ENCODE results near the gene SRP68.
"Not testable (repeated sequence)": the region's sequence is repeated elsewhere in the genome, so short reads cannot be mapped to it uniquely, and the experiment has no call there.

SRP68 gene

DNA sequence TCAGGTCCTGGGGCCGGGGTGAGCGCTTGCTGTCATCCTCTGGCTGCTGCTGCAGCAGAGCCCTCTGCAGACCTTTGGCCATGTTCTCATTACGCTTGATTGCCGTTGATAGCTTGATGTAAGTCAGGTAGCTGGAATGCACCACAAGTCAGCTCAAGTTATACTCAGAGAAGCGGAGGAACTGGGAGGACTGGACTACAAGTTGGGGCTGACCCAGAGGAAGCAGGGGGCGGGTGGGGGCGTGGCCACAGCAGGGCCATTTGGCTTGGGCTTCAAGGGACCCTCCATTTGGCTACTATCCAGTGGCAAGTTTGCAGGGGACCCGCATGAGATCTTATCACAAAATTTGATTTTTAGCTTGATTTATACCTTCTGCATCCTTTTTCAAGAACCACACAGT lies 26.3 kb downstream of the SRP68 start:
- DNase-seq (ENCODE audit: low spot score) = no peak

DNA sequence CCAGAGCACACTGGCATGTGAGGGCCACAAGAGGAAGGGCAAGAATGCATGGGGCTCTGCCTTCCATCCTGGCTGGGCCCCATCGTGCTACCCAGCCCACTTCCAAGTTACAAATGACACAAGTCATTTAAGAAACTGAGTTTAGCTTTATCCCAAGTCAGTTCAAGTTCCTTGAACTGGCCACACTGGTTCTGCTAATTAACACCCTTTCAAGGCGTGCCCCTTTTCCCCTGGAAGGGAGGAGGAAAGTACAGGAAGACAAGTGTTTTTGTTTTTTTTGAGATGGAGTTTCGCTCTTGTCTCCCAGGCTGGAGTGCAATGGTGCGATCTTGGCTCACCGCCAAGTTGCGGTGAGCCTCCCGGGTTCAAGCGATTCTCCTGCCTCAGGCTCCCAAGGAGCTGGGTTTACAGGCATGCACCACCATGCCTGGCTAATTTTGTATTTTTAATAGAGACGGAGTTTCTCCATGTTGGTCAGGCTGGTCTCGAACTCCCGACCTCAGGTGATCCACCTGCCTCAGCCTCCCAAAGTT lies 27.8 kb downstream of the SRP68 start:
- not testable (repeated sequence) for DNase-seq (ENCODE audit: low spot score)

DNA sequence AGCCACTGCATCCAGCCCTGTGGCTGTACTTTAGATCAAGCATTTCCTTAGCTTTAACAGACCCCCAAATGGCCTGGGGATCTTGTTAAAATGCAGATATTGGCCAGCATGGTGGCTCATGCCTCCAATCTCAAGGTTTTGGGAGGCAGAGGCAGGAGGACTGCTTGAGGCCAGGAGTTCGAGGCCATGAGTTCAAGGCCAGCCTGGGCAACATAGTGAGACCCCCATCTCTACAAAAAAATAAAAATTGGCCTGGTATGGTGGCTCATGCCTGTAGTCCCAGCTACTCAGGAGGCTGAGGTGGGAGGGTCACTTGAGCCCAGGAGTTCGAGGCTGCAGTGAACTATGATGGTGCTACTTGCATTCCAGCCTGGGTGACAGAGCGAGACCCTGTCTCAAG lies 29.4 kb downstream of the SRP68 start:
- DNase-seq (ENCODE audit: low spot score) = not testable (repeated sequence)

DNA sequence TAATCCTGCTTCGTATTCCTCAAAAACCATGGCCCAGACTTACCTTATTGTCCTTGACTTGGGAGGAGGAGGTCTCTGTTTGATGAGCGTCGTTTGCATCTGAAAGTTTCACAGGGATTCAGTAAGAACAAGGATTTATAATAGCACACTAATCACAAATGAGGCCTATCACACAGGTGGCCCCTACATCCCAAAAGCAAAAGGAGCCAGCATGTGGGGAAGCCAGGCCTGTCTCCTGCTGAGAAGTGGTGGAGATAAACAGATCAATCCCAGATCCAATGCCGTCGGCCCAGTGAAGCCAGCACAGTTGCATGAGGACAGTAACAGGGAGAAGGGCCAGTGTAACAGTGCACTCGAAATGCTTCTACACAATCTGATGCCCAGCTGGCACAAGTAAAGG lies 31.9 kb downstream of the SRP68 start:
- DNase-seq (ENCODE audit: low spot score) = no peak

DNA sequence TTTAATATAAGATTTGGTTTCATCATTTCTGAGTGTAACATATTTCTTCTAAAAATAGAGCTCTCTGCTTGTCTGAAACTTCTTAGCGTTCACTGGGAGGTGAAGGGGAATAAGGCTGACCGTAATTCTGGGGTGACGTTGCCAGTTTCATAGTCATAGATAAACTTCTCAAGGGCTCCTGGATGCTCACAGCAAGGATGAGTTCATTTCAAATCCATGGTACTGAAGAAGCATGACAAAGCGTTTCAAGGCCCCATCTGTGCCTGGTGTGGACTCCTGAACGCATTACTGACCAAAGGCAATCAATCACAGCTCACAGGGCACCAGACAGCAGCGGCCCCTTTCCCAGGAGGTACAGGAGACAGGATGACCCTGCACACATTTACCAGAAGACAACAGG lies 33.2 kb downstream of the SRP68 start:
- no peak for DNase-seq (ENCODE audit: low spot score)

DNA sequence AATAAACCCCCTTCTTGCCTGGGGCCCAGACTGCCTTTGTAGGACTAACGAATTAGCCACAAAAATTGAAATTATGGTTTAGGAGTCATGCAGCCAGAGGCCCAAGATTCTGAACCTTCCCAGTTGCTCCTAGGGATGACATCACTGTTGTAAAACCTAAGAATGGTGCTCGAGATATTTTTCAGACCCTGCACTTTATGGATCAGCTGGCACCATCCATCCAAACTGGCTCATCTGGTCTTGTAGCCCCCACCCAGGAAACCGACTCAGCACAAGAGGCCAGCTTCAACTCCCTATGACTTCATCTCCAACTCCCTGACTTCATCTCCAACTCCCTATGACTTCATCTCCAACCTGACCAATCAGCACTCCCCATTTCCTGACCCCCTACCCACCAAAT lies 34.3 kb downstream of the SRP68 start:
- no peak for DNase-seq (ENCODE audit: low spot score)

DNA sequence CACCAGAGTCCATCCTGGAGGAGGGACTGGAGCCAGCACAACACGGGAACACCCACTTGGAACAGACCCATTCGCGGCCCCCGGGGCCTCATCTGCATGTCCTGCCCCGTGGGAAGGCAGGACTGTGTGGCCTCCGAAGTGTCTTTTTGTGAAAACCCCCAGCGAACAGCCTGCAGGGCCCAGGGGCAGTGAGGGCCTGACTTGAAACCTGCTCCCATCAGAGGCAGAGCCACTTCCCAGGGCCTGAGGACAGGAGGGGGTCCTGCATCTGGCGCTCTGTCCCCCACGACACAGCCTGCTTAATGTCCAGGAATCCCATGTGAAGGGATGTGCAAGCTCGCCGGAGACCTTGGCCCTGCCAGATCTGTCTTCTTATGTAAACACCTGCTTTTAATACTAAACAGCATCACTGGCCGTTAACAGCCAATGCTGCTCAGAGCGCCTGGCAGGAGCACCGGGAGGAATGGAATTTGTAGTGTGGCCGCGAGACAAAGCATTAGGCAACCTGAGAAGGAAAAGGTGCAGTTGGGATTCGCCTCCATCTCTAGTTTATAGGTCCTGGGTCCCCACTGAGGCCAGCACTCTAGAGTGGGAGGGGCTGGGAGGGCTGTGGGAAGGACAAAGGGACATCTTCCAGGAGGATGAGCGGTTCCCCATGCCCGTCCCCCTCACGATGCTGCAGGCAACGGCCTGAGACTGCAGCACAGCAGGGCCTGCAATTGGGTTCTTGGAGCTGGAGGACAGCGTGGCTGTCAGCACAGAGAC lies 35.6 kb downstream of the SRP68 start:
- DNase-seq (ENCODE audit: low spot score) = no peak

DNA sequence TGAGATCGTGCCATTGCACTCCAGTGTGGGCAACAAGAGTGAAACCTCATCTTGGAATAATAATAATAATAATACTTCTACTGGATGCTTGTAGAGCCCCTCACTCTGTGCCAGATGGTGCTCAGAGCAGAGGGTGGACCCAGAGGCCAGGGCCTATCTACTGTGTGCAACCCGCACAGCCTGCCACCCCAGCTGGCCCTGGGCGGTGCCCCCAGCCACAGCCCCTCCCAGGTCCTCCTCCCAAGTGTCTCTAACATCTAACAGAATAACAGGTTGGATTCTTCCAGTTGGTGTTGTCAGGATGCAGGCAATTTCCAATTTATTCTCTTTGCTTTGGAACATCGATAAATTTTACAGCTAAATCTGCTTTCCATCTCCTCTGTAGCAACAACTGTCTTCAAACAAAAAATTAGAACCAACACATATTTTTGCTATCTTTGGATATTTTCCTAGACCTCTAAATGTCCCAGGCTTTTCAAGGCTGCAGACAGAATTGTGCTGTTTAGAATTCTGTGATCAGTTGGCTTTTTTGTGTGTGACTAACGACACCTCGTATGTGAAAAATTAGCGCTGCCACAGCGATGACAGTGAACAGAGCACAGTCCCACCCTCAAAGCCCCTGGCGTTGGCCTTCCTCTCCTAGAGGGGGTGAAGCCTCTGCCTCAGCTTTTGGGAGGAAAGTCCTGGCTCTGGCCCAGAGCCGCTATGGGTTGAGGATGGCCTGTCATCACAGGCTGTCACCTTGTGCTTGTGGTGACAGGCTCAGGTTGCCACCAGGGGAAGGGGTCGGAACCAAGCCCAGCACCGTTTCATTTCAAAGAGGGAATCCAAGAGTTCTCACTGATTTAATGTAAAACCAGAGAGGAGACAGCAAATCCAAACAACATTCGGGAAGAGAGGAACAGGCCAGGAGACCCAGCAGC lies 37.6 kb downstream of the SRP68 start:
- DNase-seq (ENCODE audit: low spot score) = no peak

DNA sequence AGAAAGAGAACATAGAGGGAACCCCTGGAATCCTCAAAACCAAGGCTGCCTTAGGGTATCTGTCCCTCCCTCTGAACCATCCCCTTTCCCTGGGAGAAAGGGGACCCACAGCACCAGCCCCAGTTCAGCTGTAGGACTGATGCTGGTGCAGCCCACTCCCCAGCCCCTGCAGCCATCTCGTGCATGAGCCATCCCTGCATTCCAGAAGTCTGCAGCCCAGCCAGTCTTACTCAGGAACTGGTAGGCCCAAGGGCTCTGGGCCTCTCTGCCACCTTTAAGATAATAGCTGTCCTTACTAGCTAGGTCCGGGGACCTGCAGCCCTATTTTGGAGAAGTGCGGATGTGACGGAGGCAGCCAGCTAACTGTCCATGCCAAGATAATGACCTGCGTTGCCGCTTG lies 39.2 kb downstream of the SRP68 start:
- no peak for DNase-seq (ENCODE audit: low spot score)

DNA sequence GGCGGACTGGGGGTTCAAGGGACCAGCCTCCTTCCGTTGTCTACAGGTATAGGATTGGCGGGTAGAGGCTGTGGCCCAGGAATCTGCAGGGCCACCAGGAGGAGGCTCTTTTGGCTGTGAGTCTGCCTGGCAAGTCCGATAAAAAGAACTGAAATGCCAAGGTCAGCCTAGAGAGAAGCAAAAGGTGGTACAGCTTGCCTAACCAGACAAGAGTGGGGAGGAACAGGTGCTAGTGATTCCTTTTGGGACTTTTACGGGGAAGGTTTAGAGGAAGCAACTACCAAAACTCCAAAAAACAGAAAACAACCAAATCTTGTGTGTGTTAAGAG lies 39.6 kb downstream of the SRP68 start:
- no peak for DNase-seq (ENCODE audit: low spot score)

DNA sequence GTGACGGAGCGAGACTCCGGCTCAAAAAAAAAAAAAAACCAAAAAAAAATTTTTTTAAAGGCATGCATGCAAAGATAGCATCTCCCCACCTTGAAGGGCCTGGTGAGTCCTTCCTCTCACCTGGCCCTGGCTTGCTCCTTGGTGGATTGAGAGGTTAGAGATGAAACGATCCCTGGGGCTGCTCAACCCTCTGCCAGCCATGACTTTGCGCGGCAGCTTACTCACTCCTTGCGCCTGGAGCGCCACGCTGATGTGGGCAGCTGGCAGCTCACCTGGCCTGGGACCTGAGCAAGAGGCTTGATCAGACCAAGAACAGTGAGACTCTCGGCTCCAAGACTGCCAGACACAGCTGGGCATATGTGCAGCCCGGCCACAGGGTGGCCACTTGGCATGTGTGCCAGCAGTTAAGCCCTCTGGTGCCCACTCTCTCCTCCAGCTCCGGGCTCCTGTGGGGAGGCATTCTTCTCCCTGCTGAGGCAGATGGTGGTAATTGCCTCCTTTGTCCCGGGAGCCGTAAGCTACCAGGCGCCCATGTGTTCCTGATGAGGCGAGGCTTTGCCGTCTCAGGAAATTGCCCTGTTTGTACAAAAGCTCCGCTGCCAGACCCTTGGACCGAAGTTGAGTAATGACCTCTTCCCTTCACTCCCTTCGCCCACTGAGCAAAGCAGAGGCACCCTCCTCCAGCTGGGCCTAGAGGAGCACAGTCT lies 40.1 kb downstream of the SRP68 start:
- no peak for DNase-seq (ENCODE audit: low spot score)

DNA sequence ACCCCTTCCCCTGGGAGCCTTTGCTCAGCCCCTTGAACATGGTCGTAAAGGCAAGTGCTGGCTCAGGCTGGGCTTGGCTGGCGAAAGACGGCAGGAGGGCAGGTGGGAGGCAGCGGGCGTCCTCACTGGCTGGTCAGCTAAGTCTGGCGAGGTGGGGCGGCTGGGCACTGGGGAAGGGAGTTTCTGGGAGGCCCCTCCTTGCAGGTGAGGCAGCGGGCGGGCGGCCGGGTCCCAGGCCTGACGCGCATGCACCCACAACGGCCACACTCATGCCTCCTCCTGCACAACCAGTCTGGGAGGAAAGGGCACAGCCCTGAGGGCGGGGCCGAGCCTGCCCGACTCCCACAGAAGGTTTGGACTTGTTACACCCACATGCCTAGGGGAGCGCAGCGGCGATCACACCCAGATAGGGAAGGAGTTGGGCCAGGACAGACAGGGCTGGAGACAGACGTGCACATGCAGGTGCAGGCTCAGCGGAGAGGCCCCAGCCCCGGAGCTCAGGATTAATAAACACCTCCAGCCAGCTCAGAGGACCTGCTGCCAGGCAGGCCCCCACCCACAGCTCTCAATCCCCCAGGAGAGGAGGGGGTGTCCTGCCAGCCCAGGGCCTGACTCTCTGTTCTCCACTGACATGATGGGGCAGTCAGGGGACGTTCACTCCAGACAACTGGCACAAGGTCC lies 45.0 kb downstream of the SRP68 start, which contains the start of gene EVPL:
Gene EVPL, minus strand, starts transcription at position 148 of the 681 bp plus-strand sequence. Its CDS starts 108 bp downstream, at position 40.
- DNase-seq (ENCODE audit: low spot score) = no peak

DNA sequence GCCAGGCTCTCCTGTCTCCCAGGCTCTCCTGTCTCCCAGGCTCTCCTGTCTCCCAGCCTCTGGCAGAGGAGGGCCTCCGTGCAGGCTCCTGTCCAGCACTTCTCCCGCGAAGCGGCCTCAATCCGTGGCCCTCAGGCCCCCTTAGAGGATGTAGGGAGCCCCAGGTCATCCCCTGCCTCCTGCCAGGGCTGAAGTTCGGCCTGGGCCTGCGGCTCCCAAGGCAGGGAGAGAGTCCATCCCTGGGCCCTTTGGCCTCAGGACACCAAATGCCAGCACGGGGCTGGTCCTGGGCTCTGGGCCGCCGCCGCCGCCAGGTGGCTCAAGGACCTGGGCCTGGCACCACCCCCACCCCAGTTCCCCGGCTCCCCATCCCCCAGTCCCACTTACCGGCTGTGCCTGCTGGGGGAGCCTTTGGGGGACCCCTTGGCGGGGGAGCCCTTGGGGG lies 45.6 kb downstream of the SRP68 start:
- no peak for DNase-seq (ENCODE audit: low spot score)

DNA sequence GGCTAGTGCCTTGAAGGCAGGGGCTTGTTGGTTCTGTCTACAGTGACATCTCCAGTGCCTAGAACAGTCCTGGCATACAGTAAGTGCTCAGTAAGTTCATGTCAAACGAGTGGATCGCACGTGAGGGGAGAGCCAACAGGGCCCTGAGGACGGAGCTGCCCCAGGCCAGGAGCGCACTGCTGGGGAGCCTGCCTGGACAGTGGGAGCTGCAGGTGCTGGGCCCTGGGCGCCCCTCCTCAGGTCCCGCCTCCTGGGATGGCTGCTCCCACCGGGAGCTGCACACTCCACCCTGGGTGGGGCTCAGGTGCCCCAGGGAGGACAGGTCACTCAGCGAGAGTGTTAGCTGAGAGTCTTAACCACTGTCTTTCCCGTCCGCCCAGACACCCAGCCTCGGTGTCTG lies 47.0 kb downstream of the SRP68 start:
- no peak for DNase-seq (ENCODE audit: low spot score)

DNA sequence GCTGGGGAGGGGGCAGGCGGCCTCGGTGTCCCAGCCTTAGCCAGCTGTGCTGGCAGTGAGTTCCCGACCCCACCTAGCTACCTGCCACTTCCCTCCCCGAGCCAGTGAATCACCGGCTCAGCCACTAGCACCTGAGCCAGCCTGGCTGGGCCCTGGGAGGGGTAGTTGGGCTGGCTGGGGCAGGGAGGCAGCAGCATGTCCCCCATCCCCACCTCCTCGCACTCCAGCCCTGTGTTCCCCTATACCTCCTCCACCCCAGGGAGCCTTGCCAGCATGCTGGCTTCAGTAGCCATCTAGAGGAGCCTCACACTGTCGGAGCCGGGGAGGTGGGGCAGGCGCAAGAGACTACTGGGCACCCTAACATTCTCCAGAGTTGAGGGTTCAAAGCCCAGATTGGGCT lies 48.0 kb downstream of the SRP68 start:
- DNase-seq (ENCODE audit: low spot score) = no peak

DNA sequence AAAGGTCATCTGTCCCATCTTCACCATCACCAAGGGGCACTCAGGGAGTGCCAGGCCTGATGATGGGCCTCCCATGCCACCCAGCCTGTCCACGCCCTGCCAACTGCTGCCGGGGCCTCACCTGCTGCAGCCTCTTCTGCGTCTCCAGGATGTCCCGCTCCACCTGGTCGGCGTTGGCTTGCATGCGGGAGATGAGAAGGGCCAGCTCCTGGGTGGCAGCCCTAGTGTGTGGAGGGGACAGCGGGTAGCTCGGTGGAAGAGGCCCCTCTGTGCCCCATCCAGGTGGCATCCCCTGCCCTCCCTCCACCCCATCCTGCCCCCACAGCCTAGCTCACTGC lies 48.4 kb downstream of the SRP68 start:
- DNase-seq (ENCODE audit: low spot score) = no peak

DNA sequence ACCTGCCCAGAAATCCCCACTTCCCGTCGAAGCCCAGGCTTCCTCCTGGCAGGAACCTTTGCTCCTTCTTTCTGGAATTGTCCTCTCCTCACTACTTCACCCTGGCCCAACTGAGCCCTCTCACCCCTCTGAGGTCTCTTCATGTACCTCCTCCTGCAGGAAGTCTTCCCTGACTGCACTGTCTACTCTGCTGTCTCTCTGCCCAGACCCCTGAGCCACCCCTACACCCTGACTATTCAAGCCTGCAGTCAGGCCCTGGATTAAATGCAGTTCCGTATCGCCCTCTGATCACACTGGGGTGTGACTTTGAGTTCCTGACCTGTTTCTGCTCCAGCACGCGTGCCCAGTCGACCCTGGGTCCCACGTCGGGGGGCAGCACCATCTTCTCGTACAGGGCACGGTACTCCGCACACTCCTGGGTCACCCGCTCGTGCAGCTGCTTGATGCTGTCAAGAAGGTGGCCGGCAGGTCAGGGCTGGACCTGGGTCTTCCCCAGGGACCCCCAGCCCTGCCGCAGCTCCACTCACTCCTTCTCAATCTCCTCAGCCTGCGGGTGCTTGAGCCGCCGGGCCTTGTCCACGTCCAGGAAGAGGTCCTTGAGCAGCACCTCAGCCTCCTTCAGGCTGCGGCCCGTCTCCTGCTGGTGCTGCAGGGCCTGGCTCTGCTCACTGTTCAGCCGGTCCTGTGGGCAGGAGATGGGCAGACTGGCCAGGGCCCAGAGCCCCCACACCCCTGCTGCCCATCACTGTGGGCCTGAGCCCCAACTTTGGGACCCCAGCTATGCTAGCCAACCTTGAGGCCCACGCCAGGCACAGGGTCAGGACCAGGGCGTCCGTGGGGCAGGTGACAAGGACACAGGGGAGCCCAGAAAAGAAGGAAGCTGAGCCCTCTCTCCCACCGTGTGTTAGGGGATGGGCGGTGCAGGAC lies 49.1 kb downstream of the SRP68 start:
- DNase-seq (ENCODE audit: low spot score) = no peak

DNA sequence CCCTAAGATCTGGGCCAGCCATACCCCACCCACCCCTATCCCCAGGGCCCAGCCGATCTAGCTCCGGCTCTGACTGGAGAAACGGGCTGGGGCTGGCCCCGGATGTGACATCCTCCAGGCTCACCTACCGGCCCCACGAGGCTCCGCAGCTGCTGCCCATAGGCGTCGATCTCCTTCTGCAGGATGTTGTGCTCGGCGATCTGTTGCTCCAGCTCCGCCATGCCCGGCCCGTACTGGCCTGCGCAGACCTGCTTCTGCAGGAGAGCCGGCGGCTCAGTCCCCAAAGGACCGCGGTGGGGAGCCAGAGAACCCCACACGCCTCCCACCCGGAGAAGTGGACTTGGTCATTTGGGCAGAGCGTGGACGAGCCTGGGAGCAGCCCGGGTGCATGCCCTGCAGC lies 50.0 kb downstream of the SRP68 start:
- DNase-seq (ENCODE audit: low spot score) = no peak

DNA sequence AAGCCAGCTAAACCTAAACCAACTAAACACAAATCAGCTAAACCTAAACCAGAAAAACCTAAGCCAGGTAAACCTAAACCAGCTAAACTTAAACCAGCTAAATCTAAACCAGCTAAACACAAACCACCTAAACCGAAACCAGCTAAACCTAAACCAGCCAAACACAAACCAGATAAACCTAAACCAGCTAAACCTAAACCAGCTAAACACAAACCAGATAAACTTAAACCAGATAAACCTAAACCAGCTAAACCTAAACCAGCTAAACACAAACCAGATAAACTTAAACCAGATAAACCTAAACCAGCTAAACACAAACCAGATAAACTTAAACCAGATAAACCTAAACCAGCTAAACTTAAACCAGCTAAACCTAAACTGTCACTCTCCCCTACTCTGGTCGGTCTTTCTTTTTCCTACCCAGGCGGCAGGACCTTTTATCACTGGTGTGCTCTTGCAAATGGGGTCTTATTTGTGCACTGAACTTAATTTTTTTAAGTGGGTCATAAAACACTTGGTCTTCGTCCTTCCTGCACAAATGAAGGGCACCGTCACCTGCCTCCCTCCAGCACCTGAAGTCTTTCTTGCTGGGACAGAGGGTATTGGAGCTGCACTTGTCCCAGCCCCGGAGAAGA lies 52.4 kb downstream of the SRP68 start:
- DNase-seq (ENCODE audit: low spot score) = no peak

DNA sequence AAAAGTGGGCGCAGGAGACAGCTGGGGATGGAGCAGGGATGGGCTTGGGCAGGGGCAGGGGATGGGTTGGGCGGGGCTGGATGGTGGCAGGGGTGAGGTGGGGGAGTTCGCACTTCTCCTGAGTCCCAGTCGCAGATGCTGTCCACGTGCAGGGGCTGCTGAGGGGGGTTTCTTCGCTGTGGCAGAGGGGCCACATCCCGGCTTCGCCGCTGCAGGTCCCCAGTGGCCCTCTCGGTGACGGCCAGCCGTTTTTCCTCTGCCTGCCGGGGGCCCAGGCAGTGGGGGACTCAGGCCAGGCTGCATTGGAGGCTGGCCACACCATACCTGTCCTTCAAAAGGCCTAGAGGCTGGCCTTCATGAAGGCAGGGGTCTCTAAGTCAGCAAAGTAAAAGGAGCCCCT lies 53.5 kb downstream of the SRP68 start:
- DNase-seq (ENCODE audit: low spot score) = no peak
